ENCODE results near the gene BAHCC1. TPM values are rescaled to one million over a fixed set of nuclear protein-coding genes. Genes with fewer than 3 reads are reported as not detected.

BAHCC1 gene
- total RNA-seq (2012; rRNA removed): 0.36 and 0.83 TPM in 2 replicates
- polyA plus RNA-seq (2012; rRNA removed): 7.8 and 8.1 TPM in 2 replicates
- polyA plus RNA-seq (2012; cell fraction: cytosol; rRNA removed): 4.4 and 5.5 TPM in 2 replicates
- polyA plus RNA-seq (2012; cell fraction: nucleus; rRNA removed; ENCODE audit: low replicate concordance): 24.1 and 56.3 TPM in 2 replicates
- Bru-seq, nascent RNA: percentile 48 among the genes with signal in this experiment
- BruChase-seq, experiment 1, labeled RNA remaining after a 6-hour chase: percentile 59 among the genes with signal in this experiment
- BruChase-seq, experiment 2, labeled RNA remaining after a 2-hour chase: percentile 64 among the genes with signal in this experiment
- long read RNA-seq, partial matches to known transcripts: 1 of 6 reads
- long read RNA-seq, other reads (novel, unspliced or antisense): 4 of 6 reads

DNA sequence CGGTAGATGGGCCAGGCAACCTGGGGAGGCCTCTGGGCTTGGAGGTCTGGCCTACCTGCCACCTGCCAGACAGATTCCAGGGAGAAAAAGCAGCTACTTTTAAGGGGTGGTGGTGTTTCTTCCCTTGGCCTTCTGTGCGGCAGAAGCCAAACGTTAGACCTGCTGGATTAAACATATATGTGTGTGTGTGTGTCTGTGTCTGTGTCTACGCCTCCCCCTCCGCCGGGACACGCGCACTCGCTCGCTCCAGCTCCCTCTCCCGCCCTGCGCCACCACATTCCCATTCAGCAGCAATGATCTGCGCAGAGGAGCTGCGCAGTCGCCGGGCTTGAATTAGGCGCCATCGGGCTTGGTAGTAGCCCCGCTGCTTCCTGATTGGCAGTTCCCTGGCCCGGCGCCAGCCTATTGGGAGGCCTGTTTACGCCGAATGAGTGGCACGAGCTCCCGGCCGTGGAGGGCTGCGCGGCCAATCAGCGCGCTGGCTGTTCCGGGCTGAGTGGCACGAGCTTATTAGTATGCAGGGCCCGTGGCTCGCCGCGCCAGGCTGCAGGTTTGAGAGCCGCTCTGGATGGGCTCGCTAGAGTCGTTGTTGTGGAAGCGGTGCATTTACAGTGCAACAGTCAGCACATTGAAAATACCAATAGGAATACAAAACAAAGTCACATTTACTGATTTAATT, at the start of gene BAHCC1:
BAHCC1 (plus strand) TSS at position 537 of the 679 bp plus-strand sequence. CDS start 4,283 bp downstream, outside the sequence.
- in situ Hi-C loops (cut with MboI; ENCODE audit: low sequenced_read_pairs): no loop called here
- peak within 1 kb of the TSS; percentile 25; the same call in 1 of the 2 replicates for H3K18ac ChIP-seq (ENCODE audit: low read depth, low read length)
- peak within 1 kb of the TSS; percentile 57 for H3K4me3 ChIP-seq (ENCODE audit: insufficient read depth, low read depth, low read length)
- peak within 1 kb of the TSS; percentile 33 for H3K14ac ChIP-seq (replicated peaks; ENCODE audit: low read depth, low read length)
- intact Hi-C loops (cut with micrococcal nuclease): loop anchor here (1.0 to 2.0 kb wide), 5 partner anchors 49 to 140 kb away; partner anchors contain the start of gene SLC38A10
- ChIA-PET CTCF (interaction anchor here (0.8 to 1.5 kb wide), 5 partner anchors 46 to 140 kb away, joined by 3 to 5 read pairs (median 4); no protein-coding TSS in a partner anchor), POLR2A (ENCODE audit: unreplicated experiment) (interaction anchor here (0.5 to 1.6 kb wide), 3 partner anchors 24 to 118 kb away, joined by 3 read pairs; partner anchors contain the start of gene ACTG1)
- H2AK5ac ChIP-seq (ENCODE audit: low read depth, low read length): peak within 1 kb of the TSS; percentile 32; the same call in 1 of the 2 replicates
- peak within 1 kb of the TSS; percentile 80 for H2AFZ ChIP-seq (replicated peaks; ENCODE audit: low read length, poor library complexity)
- H2BK15ac ChIP-seq (ENCODE audit: low read depth, low read length): no peak within 1 kb of the TSS
- no peaks in the 10 kb centered on the region for H3K27me3 ChIP-seq (ENCODE audit: control insufficient read depth, insufficient read depth, low read length)
- dilution Hi-C loops (cut with HindIII; ENCODE audit: low sequenced_read_pairs, unreplicated experiment): no loop called here
- H3K4ac ChIP-seq (ENCODE audit: low read depth, low read length): peak within 1 kb of the TSS; percentile 72
- H2BK5ac ChIP-seq (ENCODE audit: low read depth, low read length, poor library complexity, severe bottlenecking): peak within 1 kb of the TSS; percentile 96
- peaks cover 18% of the 10 kb centered on the region for H3K4me1 ChIP-seq (ENCODE audit: control insufficient read depth, insufficient read depth, low read length)
- no peak within 1 kb of the TSS; the same call in 1 of the 2 replicates for H4K91ac ChIP-seq (ENCODE audit: insufficient read depth, low read depth, low read length)
- peak within 1 kb of the TSS in 1 of 2 experiments; percentile 30; a peak in 1 of 4 replicates for H4K8ac ChIP-seq (ENCODE audit: low read depth in 2 of 2, low read length in 2 of 2)
- peak within 1 kb of the TSS; percentile 90 for H3K27ac ChIP-seq (ENCODE audit: insufficient read depth, low read length)
- H4K20me1 ChIP-seq (ENCODE audit: insufficient read depth, low read length): peaks cover 15% of the 10 kb centered on the region
- 0% methylated on average over 26 of the region's 40 CpGs; no CpG with 5 or more reads in 1 of the 2 experiments for WGBS, 2 experiments (ENCODE audit: extremely low coverage in 2 of 2, insufficient read length in 1 of 2)
- peak within 1 kb of the TSS; percentile 95 for H2AK9ac ChIP-seq (replicated peaks; ENCODE audit: low read depth, low read length, poor library complexity)
- H3K9me1 ChIP-seq (ENCODE audit: insufficient read depth, low read length): peaks cover 3% of the 10 kb centered on the region; the same call in 1 of the 2 replicates
- BruUV-seq (replicated peaks): no TSS peak
- no peak within 1 kb of the TSS for H4K5ac ChIP-seq (ENCODE audit: low read depth, low read length)
- peak within 1 kb of the TSS; percentile 62; the same call in 1 of the 2 replicates for H3K23ac ChIP-seq (ENCODE audit: low read depth, low read length)
- no peaks in the 10 kb centered on the region for H3K9me3 ChIP-seq (ENCODE audit: control insufficient read depth, insufficient read depth, low read length)
- DNase-seq: peak; percentile 100
- peaks cover 14 to 32% of the 10 kb centered on the region in 2 experiments for H3K79me1 ChIP-seq (ENCODE audit: low read depth in 1 of 2, low read length in 2 of 2)
- H3K4me2 ChIP-seq (ENCODE audit: low read depth, low read length): peak within 1 kb of the TSS; percentile 81
- ATAC-seq (ENCODE audit: low read depth): peak; percentile 62
- peak within 1 kb of the TSS; percentile 74; the same call in 1 of the 2 replicates for H3K56ac ChIP-seq (ENCODE audit: extremely low read depth, insufficient read depth, low read length)
- H2BK120ac ChIP-seq (ENCODE audit: low read depth, low read length): no peak within 1 kb of the TSS
- H3K9ac ChIP-seq (ENCODE audit: low read depth, low read length): peak within 1 kb of the TSS; percentile 83
- no peak within 1 kb of the TSS for H2BK20ac ChIP-seq (ENCODE audit: low read depth, low read length)
- 0 out of 2 replicates have a peak, but pooled peaks cover 1% of the 10 kb centered on the region for H3K36me3 ChIP-seq (ENCODE audit: control insufficient read depth, insufficient read depth, low read length)
- TF ChIP-seq CHD1 (IDR thresholded peaks at IDR 0.05; ENCODE audit: low read depth, low read length) (no peak), POLR2A (IDR thresholded peaks at IDR 0.05; ENCODE audit: low read depth, low read length) (peak; percentile 94), BHLHE40 (IDR thresholded peaks at IDR 0.05; ENCODE audit: low read depth, low read length) (peak; percentile 97), USF2 (IDR thresholded peaks at IDR 0.05; ENCODE audit: low read depth, low read length) (peak; percentile 69), MAFK (IDR thresholded peaks at IDR 0.05; ENCODE audit: low read depth, low read length) (no peak; the same call in 1 of the 2 replicates), CEBPB (IDR thresholded peaks at IDR 0.05; ENCODE audit: low read depth, low read length) (no peak), RAD21 (IDR thresholded peaks at IDR 0.05; ENCODE audit: low read length) (no peak), SMC3 (IDR thresholded peaks at IDR 0.05; ENCODE audit: low read depth, low read length) (no peak), RCOR1 (IDR thresholded peaks at IDR 0.05; ENCODE audit: insufficient replicate concordance, low read length) (no peak), FOS (IDR thresholded peaks at IDR 0.05; ENCODE audit: low read depth, low read length) (no peak), CTCF (conservative IDR thresholded peaks at IDR 0.05; ENCODE audit: low read depth, low read length) (0 out of 2 replicates have a peak, but pooled peaks have one; percentile 0)
- TF ChIP-seq, protein P1, sequence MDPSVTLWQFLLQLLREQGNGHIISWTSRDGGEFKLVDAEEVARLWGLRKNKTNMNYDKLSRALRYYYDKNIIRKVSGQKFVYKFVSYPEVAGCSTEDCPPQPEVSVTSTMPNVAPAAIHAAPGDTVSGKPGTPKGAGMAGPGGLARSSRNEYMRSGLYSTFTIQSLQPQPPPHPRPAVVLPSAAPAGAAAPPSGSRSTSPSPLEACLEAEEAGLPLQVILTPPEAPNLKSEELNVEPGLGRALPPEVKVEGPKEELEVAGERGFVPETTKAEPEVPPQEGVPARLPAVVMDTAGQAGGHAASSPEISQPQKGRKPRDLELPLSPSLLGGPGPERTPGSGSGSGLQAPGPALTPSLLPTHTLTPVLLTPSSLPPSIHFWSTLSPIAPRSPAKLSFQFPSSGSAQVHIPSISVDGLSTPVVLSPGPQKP (IDR thresholded peaks at IDR 0.05; ENCODE audit: borderline replicate concordance, low read depth, low read length): no peak
